GM21381 (cell line): ENCODE measurements around the gene USP7.
"Not testable (repeated sequence)": the region's sequence is repeated elsewhere in the genome, so short reads cannot be mapped to it uniquely, and the experiment has no call there.

Source experiments
- ATAC-seq: cut with Tn5 transposase; IDR thresholded peaks from one replicate; pipeline ENCODE4 v1.9.1; 2021; ENCODE audit warnings: mild to moderate bottlenecking, moderate library complexity; ENCODE audit not compliant: unreplicated experiment

The USP7 gene

DNA sequence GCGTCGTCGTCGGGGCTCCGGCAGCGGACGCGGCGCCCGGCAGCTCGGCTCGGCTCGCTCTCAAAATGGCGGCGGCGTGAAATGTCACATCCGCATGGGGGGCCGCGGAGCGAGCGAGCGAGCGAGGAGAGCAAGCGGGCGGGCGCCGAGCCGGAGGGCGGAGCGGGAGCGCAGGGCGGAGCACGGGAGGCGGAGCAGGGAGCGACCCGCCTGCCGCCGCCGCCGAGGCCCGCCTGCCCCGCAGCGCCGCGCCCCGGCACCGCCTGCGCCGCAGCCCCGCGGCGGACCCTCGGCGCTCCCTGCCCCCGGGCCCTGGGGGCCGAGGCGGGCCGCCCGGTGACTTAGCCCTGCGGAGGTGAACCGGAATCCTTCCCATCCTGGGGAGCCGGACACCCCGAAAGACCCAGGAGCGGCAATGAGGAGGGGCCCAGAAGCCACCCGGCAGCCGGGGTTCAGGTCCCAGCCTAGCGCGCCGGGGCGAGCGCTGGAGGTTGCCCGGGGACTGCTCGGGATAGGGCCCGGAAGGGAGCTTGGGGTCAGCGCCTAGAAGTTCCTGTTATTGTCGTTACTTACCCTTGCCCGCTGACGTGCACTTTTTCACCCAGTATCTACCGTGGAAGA, at the start of gene USP7:
Gene USP7 (minus strand): TSS at position 86 of the 621 bp plus-strand sequence. CDS start 621 bp downstream, outside the sequence.
- ATAC-seq, result peak; percentile 79

DNA sequence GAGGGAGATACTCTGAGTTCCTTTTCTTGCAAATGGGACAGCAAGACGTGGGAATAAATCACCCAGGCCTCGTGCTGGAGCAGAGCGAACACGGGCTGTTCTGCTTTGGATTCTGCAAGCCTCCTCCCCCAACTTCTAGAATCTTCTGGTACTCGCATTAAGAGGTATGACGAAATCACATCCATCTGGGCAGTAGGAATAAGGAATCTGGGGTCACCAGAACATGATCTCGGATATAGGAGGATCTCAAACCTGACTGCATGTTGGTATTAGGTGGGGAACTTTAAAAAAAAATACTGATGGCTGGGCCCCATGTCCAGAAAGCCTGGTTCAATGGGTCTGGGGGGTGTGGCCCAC, 49.8 kb upstream of the USP7 start:
- no peak for ATAC-seq

DNA sequence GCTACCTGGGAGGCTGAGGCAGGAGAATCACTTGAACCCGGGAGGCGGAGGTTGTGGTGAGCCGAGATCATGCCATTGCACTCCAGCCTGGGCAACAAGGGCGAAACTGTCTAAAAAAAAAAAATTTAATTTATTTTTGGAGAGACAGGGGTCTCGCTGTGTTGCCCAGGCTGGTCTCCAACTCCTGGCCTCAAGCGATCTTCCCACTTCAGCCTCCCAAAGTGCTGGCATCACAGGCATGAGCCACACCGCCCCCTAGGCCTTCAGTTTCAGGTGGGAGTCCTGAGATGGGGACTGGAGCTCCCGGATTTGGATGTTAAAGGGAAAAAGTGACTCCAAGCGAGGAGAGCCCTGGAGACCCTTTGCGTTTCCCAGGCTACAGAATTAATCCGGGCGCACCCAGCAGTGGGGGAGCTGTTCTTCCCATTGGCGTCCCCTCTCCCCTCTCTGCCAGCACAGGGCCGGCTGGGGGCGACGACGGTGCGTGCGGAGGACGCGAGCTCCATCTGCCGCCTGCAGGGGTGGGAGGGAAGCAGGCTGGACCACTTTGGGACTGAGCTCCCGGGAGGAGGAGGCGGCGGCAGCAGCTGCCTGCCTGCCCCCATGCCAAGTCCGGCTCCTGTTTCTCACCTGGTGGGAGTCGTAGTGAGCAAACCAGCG, 49.3 kb upstream of the USP7 start:
- no peak for ATAC-seq

DNA sequence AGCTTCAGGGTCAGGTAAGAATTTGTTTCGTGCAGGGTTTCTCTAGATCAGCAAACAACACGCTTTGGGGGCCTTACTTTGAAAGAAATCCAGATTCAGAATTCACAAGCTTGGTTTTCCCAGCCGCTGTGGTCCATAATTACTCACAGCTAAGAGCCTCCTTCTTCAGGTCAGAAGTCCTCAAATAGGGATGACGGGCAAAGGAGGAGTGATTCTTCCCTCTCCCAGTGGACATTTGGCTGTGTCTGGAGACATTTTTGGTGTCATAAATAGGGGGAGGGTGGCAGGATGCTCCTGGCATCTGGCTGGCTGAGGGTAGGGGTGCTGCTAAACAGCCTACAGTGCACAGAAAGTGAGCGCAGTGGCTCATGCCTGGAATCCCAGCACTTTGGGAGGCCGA, 48.6 kb upstream of the USP7 start:
- no peak for ATAC-seq

DNA sequence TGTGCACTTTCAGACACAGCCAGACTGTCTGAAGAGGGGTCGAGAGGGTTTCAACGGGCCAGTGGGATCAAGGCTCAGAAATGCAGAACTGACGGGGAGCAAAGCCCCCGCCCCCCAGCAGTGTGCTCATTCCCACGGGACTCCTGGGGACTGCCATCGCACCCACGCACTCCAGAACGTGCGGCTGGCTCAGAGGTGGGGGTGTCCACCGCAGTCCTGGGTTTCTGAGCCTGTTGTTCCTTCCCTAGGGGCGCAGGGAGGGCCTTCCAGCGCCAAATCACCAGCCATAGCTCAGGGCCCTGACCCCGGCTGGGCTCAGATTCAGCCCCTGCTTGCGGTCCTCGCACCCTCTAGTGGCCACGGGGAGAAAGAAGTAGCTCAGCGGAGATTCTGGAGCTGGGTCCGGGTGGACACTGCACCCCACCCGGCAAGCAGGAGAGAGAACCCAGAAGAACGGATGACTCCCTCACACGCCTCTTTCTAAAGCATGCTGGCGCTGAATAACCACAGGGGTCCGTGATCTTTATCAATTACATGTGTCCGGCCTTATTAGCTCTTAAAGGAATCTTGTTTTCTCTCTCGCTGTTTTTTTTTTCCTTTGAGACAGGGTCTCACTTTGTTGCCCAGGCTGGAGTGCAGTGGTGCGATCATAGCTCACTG, 45.0 kb upstream of the USP7 start:
- peak; percentile 90 for ATAC-seq

DNA sequence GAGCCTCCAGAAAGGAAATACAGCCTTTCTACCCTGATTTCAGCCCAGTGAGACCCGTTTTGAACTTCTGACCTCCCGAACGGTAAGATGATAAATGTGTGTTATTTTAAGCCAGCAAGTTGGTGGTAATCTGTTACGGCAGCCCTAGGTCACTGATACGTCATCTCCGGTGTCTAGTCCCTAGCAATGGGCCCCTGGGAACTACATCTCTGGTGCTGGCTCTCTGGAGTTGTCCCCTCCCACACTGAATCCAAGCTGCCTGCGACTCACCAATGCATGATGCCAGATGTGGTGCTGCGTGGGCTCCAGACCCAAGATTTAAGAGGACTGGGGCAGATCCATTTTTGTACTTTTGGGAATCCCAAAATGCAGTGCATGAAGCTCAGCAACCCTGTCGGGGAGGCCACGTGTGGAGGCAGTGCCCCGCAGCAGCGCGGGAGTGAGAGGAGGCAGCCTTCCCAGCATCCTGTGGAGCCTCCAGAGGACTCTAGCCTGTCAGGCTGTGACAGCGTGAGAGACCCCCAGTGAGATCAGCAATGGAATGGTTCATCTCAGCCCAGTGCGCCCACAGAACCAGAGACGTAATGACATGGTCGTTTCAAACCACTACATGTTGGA, 43.6 kb upstream of the USP7 start:
- no peak for ATAC-seq

DNA sequence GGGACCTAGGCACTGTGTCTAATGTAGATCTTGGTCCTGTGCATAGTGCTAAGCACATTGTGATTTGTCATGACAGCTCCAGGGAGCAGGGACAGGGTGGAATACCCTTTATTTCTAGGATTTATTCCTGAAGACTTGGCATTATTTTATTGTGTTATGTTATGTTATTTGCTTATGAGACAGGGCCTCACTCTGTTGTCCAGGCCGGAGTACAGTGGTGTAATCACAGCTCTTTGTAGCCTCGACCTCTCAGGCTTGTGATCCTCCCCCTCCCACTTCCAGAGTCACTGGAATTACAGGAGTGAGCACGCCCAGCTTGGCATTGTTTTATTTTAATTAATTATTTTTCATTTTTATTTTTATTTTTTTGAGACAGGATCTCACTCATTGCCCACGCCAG, 40.5 kb upstream of the USP7 start:
- ATAC-seq, result no peak

DNA sequence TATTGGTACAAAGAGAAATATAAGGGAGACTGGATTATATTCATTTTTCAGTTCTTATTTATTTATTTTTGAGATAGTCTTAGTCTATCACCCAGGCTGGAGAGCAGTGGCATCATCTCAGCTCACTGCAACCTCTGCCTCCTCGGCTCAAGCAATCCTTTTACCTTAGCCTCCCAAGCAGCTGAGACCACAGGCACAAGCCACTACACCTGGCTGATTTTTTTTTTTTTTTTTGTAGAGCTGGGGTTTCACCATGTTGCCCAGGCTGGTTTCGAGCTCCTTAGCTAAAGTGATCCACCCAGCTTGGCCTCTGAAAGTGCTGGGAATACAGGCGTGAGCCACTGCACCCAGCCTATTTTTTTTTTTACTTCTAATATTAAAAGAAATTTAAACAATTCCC, 40.1 kb upstream of the USP7 start:
- ATAC-seq, result no peak

DNA sequence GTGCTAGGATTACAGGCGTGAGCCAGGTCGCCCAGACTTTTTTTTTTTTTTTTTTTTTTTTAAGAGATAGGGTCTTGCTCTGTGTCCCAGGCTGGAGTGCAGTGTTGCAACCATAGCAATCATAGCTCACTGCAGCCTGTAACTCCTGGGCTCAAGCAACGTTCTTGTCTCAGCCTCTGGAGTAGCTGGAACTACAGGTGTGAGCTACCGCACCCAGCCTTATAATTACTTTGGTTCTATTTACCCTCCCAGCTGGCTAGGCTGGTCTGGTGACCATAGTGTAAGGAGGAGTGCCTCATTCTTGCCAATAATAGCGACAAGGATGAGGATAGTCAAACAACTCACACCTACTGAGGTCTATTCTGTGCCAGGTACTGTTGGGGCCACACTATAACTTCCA, 39.6 kb upstream of the USP7 start:
- ATAC-seq, result no peak

DNA sequence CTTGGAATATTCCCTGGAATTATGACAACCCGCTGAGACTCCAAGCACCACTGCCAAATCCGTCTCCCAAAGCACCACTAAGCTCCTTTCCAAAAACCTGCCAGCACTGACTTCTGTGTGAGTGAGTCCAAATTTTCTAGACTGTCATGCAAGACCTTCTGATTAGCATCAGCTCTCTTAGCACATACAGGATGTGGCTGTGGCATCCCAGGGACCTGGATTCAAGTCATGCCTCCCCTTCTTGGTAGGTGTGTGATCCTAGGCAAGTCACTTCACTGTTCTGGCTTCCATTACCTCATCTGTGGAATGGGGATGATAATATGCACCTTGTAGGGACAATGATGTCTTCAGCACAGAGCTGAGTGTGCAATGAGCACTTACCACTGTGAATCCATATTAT, 38.3 kb upstream of the USP7 start:
- no peak for ATAC-seq

DNA sequence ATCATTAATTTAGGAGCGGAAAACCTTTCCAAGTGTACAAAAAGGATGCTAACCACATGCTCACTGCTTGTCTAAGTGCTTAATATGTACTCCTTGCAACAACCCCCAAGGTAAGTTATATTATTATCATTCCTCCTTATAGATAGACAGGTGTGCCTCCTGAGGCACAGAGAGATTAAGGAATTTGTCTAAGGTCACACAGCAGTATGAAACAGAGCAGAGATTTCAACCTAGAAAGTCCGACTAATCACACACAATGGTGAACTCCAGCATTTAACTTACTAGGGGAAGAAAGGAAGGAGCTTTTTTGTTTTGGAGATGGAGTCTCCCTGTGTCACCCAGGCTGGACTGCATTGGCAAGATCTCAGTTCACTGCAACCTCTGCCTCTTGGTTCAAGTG, 37.0 kb upstream of the USP7 start:
- ATAC-seq, result no peak

DNA sequence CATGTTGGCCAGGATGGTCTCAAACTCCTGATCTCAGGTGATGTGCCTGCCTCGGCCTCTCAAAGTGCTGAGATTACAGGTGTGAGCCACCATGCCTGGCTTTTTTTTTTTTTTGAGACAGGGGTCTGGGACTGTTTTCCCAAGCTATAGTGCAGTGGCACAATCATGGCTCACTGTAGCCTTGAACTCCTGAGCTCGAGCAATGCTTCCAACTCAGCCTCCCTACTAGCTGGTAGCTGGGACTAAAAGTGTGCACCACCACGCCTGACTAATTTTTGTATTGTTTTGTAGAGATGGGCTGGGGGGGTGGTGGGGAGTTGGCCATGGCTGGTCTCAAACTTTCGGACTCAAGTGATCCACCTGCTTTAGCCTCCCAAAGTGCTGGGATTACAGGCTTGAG, 36.1 kb upstream of the USP7 start:
- no peak for ATAC-seq

DNA sequence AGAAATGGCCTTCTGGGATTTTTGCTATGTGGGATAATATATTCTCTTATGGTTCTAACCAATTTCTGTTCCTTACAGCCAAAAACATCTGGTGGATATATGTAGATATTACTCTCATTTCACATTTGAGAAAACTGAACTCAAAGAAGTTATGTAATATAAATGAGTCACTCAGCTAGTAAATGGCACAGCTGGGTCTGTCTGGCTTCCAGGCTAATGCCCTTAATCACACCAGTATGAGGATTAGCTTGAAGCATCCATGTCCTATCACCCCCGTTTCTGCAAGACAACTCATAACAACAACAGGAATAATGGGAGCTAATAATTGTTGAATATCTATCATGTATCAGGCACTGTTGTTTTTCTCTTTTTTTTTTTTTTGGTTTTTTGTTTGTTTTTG, 34.4 kb upstream of the USP7 start:
- ATAC-seq, result no peak

DNA sequence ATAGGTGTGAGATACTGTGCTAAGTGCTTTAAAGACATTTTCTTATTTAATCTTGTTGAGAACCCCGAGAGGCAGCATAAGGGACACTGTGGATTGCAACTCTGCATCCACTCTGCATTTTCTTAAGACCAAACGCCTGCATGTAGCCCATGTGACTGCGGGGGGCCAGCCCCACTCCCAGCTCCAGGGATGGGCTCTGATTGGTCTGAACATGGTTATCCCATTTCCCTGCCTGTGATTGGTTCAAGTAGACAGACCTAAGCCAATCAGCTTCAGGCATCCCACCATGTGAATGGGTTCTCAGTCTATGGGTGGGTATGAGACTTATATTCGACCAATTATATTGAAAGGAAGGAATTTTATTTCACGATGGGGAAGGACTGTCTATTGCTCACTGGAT, 33.2 kb upstream of the USP7 start:
- no peak for ATAC-seq

DNA sequence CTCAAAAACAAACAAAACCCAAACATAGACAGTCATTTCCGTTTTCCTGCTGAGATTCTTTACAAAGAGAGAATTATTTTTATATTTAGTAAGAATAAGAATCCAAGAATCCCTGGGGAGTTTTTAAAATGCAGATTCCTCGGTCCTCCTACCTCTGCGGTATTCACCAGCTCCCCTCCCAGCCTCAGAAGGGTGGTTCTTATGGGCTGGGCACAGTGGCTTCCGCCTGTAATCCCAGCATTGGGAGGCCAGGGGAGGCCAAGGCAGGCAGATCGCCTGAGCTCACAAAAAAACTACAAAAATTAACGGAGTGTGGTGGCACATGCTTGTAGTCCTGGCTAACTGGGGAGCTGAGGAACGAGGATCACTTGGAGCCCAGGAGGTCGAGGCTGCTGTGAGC, 26.7 kb upstream of the USP7 start:
- ATAC-seq, result no peak

DNA sequence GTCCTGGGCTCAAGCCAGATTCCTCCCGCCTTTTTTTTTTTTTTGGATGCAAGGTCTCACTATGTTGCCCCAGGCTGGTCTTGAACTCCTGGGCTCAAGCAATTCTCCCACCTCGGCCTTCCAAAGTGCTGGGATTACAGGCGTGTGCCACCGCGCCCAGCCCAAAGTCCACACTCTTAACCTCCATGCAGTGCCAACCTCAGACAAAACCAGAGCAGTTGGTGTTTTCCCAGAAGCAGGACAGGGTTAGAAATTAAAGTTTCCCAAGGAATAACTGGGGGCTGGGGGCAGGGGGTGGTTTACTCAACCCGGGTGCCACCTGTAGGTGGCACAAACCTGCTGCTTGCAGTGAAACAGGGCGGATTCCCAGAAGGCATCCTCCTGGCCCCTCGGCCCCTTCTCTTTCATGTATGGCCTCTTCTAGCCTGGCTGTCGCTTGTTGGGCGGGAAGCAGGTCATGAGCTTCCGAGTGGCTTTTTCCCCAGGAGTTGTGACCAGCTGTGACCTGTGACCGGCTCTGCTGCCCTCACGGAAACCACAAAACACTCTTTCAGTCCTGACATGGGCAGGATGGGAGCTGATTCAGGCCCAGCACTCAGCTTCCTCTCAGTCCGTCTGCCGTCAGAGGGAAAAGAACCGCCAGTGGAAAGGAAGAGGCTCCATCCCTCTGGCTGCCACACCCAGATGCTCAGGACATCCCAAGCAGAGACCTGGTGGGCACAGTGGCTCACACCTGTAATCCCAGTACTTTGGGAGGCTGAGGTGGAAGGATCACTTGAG, 25.6 kb upstream of the USP7 start:
- ATAC-seq, result no peak

DNA sequence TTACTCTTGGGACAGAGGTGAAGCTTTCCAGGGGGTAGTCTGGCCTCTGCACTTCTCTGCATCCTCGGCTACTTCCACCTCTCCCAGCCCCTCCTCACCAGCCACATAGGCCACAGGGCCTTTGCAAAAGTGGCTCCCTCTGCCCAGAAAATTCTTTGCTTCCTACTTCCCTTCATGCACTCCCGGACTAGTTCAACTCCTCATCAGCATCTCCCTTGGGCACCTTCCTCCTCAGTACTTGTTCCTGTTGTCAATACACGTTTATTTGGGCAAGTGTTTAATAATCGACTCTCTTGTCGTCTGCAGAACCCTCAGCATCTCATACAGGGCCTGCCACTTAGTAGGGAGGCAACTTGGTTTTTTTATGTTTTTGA, 23.1 kb upstream of the USP7 start:
- no peak for ATAC-seq

DNA sequence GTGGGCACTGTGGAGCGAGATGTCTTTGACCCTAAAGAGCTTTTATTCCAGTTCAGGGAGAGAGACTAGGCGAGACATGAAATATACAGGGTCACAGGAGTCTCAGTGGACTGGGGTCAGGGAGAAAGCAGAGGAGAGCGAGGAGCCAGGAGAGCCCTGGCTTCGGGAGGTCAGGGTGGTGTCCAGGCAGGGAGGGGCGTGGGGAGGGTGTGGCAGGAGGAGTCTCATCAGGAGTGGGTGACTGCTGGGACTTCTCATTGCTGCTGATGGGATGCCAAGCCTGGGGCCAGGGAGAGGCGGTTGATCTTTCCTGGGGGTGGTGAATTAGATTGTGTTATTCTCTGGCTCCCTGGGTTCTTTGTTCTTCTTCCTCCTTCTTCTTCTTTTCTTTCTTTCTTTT, 22.4 kb upstream of the USP7 start:
- no peak for ATAC-seq

DNA sequence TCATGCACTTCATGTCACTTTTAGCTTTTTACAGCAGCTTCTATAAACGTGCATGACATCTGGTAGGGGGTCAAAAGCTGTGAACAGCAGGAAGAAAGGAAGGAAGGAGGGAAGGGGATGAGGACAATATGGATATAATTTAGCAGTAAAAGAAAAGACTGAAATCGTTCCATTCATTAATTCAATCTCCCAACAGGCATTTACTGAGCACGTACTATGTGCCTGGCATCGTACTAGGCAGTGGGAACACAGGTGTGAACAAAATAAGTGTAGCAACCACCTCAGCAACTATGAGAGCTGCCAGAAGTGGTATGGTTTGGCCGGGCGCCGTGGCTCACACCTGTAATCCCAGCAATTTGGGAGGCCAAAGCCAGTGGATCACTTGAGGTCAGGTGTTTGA, 19.1 kb upstream of the USP7 start:
- no peak for ATAC-seq

DNA sequence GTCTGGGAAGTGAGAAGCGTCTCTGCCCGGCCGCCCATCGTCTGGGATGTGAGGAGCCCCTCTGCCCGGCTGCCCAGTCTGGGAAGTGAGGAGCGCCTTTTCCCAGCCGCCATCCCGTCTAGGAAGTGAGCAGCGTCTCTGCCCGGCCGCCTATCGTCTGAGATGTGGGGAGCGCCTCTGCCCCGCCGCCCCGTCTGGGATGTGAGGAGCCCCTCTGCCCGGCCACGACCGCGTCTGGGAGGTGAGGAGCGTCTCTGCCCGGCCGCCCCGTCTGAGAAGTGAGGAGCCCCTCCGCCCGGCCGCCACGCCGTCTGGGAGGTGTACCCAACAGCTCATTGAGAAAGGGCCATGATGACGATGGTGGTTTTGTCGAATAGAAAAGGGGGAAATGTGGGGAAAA, 18.2 kb upstream of the USP7 start:
- ATAC-seq, result not testable (repeated sequence)

DNA sequence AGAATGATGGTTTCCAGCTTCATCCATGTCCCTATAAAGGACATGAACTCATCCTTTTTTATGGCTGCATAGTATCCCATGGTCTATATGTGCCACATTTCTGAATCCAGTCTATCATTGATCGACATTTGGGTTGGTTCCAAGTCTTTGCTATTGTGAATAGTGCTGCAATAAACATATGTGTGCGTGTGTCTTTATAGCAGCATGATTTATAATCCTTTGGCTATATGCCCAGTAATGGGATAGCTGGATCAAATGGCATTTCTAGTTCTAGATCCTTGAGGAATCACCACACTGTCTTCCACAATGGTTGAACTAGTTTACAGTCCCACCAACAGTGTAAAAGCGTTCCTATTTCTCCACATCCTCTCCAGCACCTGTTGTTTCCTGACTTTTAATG, 12.5 kb upstream of the USP7 start:
- ATAC-seq, result not testable (repeated sequence)
